ENCODE measurements around the gene ARCN1. TPM values are rescaled to one million over a fixed set of nuclear protein-coding genes. Genes with fewer than 3 reads are reported as not detected.

The ARCN1 gene
- 100 to 1,000 TPM; 180 to 182 TPM for total RNA-seq

DNA sequence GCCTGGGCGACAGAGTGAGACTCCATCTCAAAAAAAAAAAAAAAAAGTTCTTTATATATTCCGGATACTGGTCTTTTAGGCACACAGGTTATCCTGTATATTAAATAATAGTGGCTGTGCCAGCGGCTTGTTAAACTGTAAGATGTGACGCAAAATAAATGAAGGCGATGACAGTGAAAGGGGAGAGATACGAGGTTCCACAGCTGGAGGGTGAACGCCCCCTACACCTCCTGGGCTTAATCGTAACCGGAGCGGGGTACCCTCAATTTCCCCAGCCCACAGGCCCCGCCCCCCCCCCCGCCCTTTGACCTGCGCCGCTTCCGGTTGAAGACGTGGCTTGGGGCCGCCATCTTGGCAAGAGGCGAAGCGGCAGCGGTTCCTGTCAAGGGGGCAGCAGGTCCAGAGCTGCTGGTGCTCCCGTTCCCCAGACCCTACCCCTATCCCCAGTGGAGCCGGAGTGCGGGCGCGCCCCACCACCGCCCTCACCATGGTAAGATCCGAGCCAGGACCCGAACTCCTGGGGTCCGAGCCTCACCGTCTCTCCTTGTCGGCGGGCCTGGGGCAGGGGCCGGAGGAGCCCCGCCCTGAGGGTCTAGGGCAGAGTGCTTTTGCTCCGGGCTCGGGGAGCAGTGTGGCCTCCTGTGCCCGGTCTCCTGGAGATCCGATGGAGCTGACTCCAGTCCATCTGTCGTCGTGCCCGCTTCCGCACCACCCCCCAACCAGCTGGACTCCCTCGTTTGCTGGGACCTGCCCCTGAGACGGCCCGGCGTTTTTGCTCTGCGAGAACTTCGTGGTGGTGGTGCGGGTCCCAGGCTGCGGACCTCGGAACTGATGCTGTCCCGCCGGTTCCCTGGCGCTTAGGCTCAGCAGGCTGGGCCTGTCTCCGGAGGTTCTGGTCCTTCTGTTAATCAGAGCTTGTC is at the start of gene ARCN1:
Gene ARCN1 (plus strand): TSS at position 349 of the 920 bp plus-strand sequence. CDS start 139 bp downstream, at position 488.
- Mint-ChIP-seq H3K4me1 (ENCODE audit: low read depth) (peaks cover 52% of the 10 kb centered on the region), H3K27me3 (no peaks in the 10 kb centered on the region), H3K36me3 (peaks cover 10% of the 10 kb centered on the region), H3K4me3 (peak within 1 kb of the TSS; percentile 87), H3K27ac (peak within 1 kb of the TSS; percentile 92), H3K9me3 (no peaks in the 10 kb centered on the region)
- ChIA-PET POLR2A (interaction anchor here (0.6 to 1.4 kb wide), 12 partner anchors 9 to 330 kb away, joined by 3 to 5 read pairs (median 4); partner anchors contain the start of genes CD3D and KMT2A), CTCF (interaction anchor here (0.8 to 1.8 kb wide), 4 partner anchors 15 to 40 kb away, joined by 3 to 6 read pairs (median 5); no protein-coding TSS in a partner anchor)
- intact Hi-C loops (cut with micrococcal nuclease): loop anchor here (2.0 to 5.0 kb wide), 5 partner anchors 22 to 370 kb away; partner anchors contain the start of genes ATP5MG, KMT2A and TMEM25
- peak; percentile 87 for DNase-seq

DNA sequence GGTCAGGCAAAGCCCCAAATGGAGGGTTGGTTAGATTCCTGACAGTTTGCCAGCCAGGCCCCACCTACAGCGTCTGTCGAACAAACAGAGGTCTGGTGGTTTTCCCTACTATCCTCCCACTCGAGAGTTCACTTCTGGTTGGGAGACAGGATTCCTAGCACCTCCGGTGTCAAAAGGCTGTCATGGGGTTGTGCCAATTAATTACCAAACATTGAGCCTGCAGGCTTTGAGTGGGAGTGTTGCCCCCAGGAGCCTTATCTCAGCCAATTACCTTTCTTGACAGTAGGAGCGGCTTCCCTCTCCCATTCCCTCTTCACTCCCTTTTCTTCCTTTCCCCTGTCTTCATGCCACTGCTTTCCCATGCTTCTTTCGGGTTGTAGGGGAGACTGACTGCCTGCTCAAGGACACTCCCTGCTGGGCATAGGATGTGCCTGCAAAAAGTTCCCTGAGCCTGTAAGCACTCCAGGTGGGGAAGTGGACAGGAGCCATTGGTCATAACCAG is 49.6 kb upstream of the ARCN1 start:
- no peak overlapping the region for H3K4me3 Mint-ChIP-seq
- H3K36me3 Mint-ChIP-seq: peaks cover 31% of the 10 kb centered on the region
- H3K27ac Mint-ChIP-seq: no peak overlapping the region
- peaks cover 2% of the 10 kb centered on the region for H3K4me1 Mint-ChIP-seq (ENCODE audit: low read depth)
- DNase-seq: no peak
- POLR2A ChIA-PET: interaction anchor here (0.8 kb wide), 1 partner anchor 8 kb away, joined by 3 read pairs; no protein-coding TSS in a partner anchor
- H3K27me3 Mint-ChIP-seq: no peaks in the 10 kb centered on the region
- intact Hi-C loops (cut with micrococcal nuclease): no loop called here
- CTCF ChIA-PET: no interaction called here
- H3K9me3 Mint-ChIP-seq: no peaks in the 10 kb centered on the region

DNA sequence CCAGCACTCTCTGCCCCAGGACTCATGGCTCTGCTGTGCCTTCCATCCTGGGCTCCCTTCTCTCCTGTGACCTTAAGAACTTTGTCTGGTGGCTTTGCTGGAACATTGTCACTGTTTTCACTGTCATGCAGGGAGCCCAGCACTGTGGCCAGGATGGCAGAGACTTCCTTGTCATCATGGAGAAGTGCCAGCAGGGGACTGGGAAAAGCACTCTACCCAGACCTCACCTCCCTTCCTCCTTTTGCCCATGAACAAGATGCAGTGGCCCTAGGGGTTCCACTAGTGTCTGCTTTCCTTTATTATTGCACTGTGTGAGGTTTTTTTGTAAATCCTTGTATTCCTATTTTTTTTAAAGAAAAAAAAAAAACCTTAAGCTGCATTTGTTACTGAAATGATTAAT is 47.9 kb upstream of the ARCN1 start:
- H3K36me3 Mint-ChIP-seq: peaks cover 28% of the 10 kb centered on the region

DNA sequence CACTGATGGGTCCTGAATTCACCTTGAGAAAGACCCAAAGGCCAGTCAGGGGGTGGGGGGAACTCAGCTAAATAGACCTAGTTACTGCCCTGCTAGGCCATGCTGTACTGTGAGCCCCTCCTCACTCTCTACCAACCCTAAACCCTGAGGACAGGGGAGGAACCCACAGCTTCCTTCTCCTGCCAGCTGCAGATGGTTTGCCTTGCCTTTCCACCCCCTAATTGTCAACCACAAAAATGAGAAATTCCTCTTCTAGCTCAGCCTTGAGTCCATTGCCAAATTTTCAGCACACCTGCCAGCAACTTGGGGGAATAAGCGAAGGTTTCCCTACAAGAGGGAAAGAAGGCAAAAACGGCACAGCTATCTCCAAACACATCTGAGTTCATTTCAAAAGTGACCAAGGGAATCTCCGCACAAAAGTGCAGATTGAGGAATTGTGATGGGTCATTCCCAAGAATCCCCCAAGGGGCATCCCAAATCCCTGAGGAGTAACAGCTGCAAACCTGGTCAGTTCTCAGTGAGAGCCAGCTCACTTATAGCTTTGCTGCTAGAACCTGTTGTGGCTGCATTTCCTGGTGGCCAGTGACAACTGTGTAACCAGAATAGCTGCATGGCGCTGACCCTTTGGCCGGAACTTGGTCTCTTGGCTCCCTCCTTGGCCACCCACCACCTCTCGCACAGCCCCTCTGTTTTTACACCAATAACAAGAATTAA is 47.3 kb upstream of the ARCN1 start:
- H3K27me3 Mint-ChIP-seq: no peaks in the 10 kb centered on the region
- no peaks in the 10 kb centered on the region for H3K9me3 Mint-ChIP-seq
- no peak overlapping the region for H3K27ac Mint-ChIP-seq
- intact Hi-C loops (cut with micrococcal nuclease): no loop called here
- no peak for DNase-seq
- no peak overlapping the region for H3K4me3 Mint-ChIP-seq
- POLR2A ChIA-PET: no interaction called here
- CTCF ChIA-PET: interaction anchor here (1.3 kb wide), 1 partner anchor 84 kb away, joined by 3 read pairs; no protein-coding TSS in a partner anchor
- H3K4me1 Mint-ChIP-seq (ENCODE audit: low read depth): peaks cover 15% of the 10 kb centered on the region
- peaks cover 26% of the 10 kb centered on the region for H3K36me3 Mint-ChIP-seq

More for the DNA sequence above, 47.9 kb upstream of the ARCN1 start:
- intact Hi-C loops (cut with micrococcal nuclease): no loop called here
- Mint-ChIP-seq H3K27ac (no peak overlapping the region), H3K9me3 (no peaks in the 10 kb centered on the region), H3K4me1 (ENCODE audit: low read depth) (peaks cover 9% of the 10 kb centered on the region), H3K4me3 (no peak overlapping the region), H3K27me3 (no peaks in the 10 kb centered on the region)
- ChIA-PET POLR2A (no interaction called here), CTCF (interaction anchor here (1.3 kb wide), 1 partner anchor 84 kb away, joined by 3 read pairs; no protein-coding TSS in a partner anchor)
- DNase-seq: no peak

DNA sequence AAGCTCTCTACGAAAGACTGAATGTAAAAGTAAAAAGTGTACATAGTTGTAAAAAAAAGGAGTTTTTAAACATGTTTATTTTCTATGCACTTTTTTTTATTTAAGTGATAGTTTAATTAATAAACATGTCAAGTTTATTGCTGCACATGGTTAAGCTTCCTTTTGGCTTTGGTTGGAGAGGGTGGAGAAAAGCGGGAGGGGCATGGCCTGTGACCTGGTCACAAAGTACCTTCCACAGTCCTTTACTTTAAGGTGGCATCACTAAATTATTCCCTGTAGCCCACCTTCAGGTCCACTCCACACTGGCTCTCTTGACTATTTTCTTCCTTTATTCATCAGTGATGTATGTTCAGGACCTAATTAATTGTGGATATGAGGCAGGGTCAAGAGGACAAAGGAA is 45.5 kb upstream of the ARCN1 start:
- no peak for DNase-seq
- peaks cover 24% of the 10 kb centered on the region for H3K4me1 Mint-ChIP-seq (ENCODE audit: low read depth)
- no peaks in the 10 kb centered on the region for H3K9me3 Mint-ChIP-seq
- POLR2A ChIA-PET: interaction anchor here (0.6 kb wide), 1 partner anchor 162 kb away, joined by 3 read pairs; no protein-coding TSS in a partner anchor
- intact Hi-C loops (cut with micrococcal nuclease): no loop called here
- CTCF ChIA-PET: interaction anchor here (1.3 kb wide), 1 partner anchor 14 kb away, joined by 3 read pairs; no protein-coding TSS in a partner anchor
- no peaks in the 10 kb centered on the region for H3K27me3 Mint-ChIP-seq
- peaks cover 10% of the 10 kb centered on the region for H3K36me3 Mint-ChIP-seq
- no peak overlapping the region for H3K27ac Mint-ChIP-seq
- H3K4me3 Mint-ChIP-seq: no peak overlapping the region

DNA sequence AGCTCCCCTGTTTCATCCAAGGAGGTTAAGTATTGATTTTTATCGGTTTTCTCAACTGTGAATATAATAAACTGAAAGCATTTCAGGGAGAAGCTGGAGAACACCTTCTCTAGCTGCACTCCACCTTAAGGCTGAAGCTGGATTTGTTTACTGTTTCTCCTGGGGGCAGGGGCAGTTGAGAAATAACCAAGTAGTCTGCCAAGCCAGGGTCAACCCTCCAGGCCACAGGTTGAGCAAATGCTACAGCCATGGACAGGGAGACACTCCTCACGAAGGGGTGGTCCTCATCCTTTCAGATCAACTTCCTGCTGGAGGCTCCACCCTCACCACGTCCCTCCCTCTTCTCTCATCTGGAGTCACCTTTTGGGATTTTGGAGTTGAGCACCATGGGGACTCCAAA is 45.1 kb upstream of the ARCN1 start, which contains the start of gene TTC36:
Gene TTC36 (plus strand): TSS at position 366 of the 400 bp plus-strand sequence. CDS start 21 bp downstream, at position 387.
- Mint-ChIP-seq H3K9me3 (no peaks in the 10 kb centered on the region), H3K4me1 (ENCODE audit: low read depth) (peaks cover 28% of the 10 kb centered on the region), H3K27ac (no peak within 1 kb of the TSS), H3K4me3 (no peak within 1 kb of the TSS), H3K36me3 (peaks cover 6% of the 10 kb centered on the region), H3K27me3 (no peaks in the 10 kb centered on the region)
- DNase-seq: no peak
- ChIA-PET POLR2A (interaction anchor here (0.6 kb wide), 1 partner anchor 162 kb away, joined by 3 read pairs; no protein-coding TSS in a partner anchor), CTCF (no interaction called here)
- intact Hi-C loops (cut with micrococcal nuclease): no loop called here

DNA sequence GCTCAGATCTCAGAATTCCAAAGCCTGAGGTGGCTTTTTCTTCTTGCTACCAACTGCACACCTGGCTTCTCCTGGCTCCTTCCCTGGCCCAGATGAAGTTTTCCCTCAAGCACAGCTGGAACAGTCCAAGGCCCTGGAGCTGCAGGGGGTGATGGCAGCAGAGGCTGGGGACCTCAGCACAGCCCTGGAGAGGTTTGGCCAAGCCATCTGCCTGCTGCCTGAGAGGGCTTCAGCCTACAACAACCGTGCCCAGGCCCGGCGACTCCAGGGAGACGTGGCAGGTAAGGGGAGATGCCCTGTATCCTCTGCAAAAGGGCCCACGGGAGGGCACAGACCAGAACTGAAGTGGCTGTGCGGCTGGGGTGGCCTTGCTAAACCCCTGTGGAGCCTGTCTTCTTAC is 43.7 kb upstream of the ARCN1 start:
- POLR2A ChIA-PET: interaction anchor here (1.1 kb wide), 1 partner anchor 72 kb away, joined by 3 read pairs; no protein-coding TSS in a partner anchor
- H3K9me3 Mint-ChIP-seq: no peaks in the 10 kb centered on the region
- H3K27me3 Mint-ChIP-seq: no peaks in the 10 kb centered on the region
- peaks cover 28% of the 10 kb centered on the region for H3K4me1 Mint-ChIP-seq (ENCODE audit: low read depth)
- no peak for DNase-seq
- H3K27ac Mint-ChIP-seq: no peak overlapping the region
- no peak overlapping the region for H3K4me3 Mint-ChIP-seq
- CTCF ChIA-PET: interaction anchor here (1.3 kb wide), 1 partner anchor 40 kb away, joined by 3 read pairs; no protein-coding TSS in a partner anchor
- peaks cover 1% of the 10 kb centered on the region for H3K36me3 Mint-ChIP-seq
- intact Hi-C loops (cut with micrococcal nuclease): no loop called here

DNA sequence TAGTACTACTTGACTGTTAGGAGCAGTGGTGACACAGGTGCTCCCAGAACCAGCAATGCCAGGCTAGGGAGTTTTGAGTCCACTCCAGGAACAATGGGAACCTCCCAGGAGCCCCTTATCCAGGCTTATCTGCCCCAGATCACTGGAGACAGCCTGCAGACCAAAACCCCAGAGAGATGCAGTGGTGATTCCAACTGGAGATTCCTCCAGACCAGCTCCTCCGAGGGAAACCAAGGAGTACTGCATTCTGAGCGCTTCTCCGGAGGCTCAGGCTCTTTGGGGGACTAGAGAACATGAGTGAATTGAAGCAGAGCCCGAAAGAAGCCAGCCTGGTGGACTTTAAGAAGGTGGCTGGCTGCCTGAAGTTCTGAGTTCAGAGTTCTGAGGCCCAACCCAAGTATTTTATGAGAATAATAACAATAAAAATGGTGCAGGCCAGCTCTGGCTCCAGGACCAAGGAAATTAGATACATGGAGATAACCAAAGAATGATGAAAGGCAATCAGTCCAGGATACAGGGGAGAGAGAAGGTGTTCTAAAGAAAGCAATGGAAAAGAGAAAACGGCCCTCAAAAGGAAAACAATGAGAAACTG is 42.5 kb upstream of the ARCN1 start:
- POLR2A ChIA-PET: no interaction called here
- Mint-ChIP-seq H3K36me3 (no peaks in the 10 kb centered on the region), H3K27me3 (no peaks in the 10 kb centered on the region), H3K27ac (no peak overlapping the region), H3K9me3 (no peaks in the 10 kb centered on the region), H3K4me1 (ENCODE audit: low read depth) (peaks cover 28% of the 10 kb centered on the region), H3K4me3 (peak overlapping the region; percentile 92)
- CTCF ChIA-PET: interaction anchor here (1.0 to 1.5 kb wide), 3 partner anchors 12 to 234 kb away, joined by 3 to 6 read pairs (median 3); partner anchors contain the start of gene ATP5MG
- intact Hi-C loops (cut with micrococcal nuclease): loop anchor here (2.0 kb wide), 1 partner anchor 43 kb away; the partner anchor contains the start of gene ARCN1
- DNase-seq: no peak

DNA sequence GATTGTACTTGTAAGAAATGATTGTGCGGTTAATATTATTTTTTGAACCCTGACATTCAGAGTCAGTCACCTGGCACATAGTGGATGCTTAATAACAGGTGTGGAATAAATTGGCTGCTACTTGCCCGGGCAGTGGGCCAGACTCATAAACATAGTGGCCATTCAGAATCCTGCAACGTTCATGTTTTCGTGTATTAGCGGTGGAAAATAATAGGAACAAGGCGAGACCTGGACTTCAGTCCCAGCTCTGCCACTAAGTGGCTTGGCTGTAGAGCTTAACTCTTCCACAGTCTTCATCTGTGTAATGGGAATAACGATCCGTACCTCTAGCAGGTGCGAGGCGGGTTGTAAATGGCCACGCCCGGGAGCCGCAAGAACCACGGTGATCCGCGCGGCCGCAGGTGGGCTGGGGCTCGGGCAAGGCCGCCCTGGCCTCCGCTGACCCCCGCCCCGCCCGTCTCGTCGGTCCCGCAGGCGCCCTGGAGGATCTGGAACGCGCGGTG is 42.0 kb upstream of the ARCN1 start:
- Mint-ChIP-seq H3K4me3 (peak overlapping the region; percentile 92), H3K27ac (peak overlapping the region; percentile 32)
- intact Hi-C loops (cut with micrococcal nuclease): loop anchor here (2.0 kb wide), 1 partner anchor 43 kb away; the partner anchor contains the start of gene ARCN1

DNA sequence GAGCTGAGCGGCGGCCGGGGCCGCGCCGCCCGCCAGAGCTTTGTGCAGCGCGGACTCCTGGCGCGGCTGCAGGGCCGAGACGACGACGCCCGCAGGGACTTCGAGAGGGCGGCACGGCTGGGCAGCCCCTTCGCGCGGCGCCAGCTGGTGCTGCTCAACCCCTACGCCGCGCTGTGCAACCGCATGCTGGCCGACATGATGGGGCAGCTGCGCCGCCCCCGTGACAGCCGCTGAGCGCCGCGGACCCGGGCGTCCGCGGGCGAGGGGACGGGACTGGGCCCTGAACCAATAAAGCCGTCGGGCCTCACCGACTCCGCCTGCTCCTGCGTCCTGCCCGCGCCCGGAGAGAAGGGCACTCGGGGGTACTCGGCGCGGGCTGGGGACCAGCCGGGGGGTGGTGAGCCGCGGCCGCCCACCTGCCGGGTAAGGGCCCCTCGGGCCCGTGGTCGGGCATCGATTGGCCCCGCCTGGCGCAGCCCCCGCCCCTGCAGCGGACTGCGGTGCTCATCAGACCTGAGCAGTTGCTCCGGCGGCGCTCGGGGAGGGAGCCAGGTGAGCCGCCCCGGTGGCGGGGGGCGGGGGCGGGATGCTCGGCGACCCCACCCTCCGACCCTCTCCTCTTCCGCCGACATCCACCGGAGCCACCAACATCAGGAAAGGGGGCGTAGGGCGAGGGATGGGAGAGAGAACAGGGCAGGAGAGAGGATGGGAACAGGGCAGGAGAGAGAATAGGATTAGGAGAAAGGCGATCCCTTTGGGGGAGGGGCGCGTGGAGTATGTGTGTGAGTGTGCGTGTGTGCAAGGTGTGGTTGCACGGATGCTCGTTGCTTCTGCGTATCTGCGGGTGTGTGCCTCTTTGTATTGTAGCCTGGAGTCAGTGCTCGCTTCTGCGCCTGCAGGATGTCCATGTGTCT is 41.3 kb upstream of the ARCN1 start, which contains the start of gene TMEM25:
Gene TMEM25 (plus strand): TSS at position 510 of the 914 bp plus-strand sequence. CDS start 610 bp downstream, outside the sequence.
- Mint-ChIP-seq H3K27me3 (no peaks in the 10 kb centered on the region), H3K27ac (peak within 1 kb of the TSS; percentile 74)

More for the DNA sequence above, 42.0 kb upstream of the ARCN1 start:
- Mint-ChIP-seq H3K27me3 (no peaks in the 10 kb centered on the region), H3K4me1 (ENCODE audit: low read depth) (peaks cover 28% of the 10 kb centered on the region), H3K36me3 (no peaks in the 10 kb centered on the region), H3K9me3 (no peaks in the 10 kb centered on the region)
- ChIA-PET CTCF (interaction anchor here (1.0 to 1.5 kb wide), 3 partner anchors 12 to 235 kb away, joined by 3 to 6 read pairs (median 3); partner anchors contain the start of gene ATP5MG), POLR2A (interaction anchor here (0.6 to 1.0 kb wide), 2 partner anchors 8 to 91 kb away, joined by 3 read pairs; no protein-coding TSS in a partner anchor)
- no peak for DNase-seq

More for the DNA sequence above, 41.3 kb upstream of the ARCN1 start, which contains the start of gene TMEM25:
- Mint-ChIP-seq H3K4me3 (peak within 1 kb of the TSS; percentile 92), H3K9me3 (no peaks in the 10 kb centered on the region), H3K4me1 (ENCODE audit: low read depth) (peaks cover 28% of the 10 kb centered on the region), H3K36me3 (no peaks in the 10 kb centered on the region)
- peak; percentile 84 for DNase-seq
- ChIA-PET CTCF (interaction anchor here (1.0 to 1.5 kb wide), 3 partner anchors 13 to 235 kb away, joined by 3 to 6 read pairs (median 3); partner anchors contain the start of gene ATP5MG), POLR2A (interaction anchor here (0.6 to 1.0 kb wide), 2 partner anchors 9 to 91 kb away, joined by 3 read pairs; no protein-coding TSS in a partner anchor)
- intact Hi-C loops (cut with micrococcal nuclease): loop anchor here (2.0 kb wide), 1 partner anchor 42 kb away; the partner anchor contains the start of gene ARCN1
